GM19239 (cell line): ENCODE measurements around the gene PAQR9.

Source experiments
- DNase-seq: peaks from one replicate; pipeline ENCODE4 v3.0.0; 2011; ENCODE audit warnings: low spot score; ENCODE audit not compliant: insufficient read length
- FAIRE-seq: peaks from 2 replicates; lab custom pipeline; 2011; peaks lifted over from hg19 to GRCh38; lab: Jason Lieb, UNC

The PAQR9 gene

GRCh38 chr3:142929109-142929508, 34.4 kb downstream of the PAQR9 start:
- DNase-seq, result peak; percentile 19

GRCh38 chr3:142926368-142926944, 37.0 kb downstream of the PAQR9 start:
- FAIRE-seq (no peak), DNase-seq (no peak)

More at GRCh38 chr3:142929109-142929508, 34.4 kb downstream of the PAQR9 start:
- FAIRE-seq, result peak; percentile 49

- FAIRE-seq, result no peak
- no peak for DNase-seq
These were observed 38.3 kb downstream of the PAQR9 start for GRCh38 chr3:142925140-142925539.

- FAIRE-seq, result no peak
- DNase-seq, result no peak
These were observed 39.8 kb downstream of the PAQR9 start for GRCh38 chr3:142923694-142924093.

- no peak for FAIRE-seq
- DNase-seq, result no peak
These were observed 46.9 kb downstream of the PAQR9 start for GRCh38 chr3:142916605-142917004.

GRCh38 chr3:142915636-142916035, 47.8 kb downstream of the PAQR9 start:
- FAIRE-seq (no peak), DNase-seq (no peak)

- FAIRE-seq (no peak), DNase-seq (no peak)
These were observed 49.1 kb downstream of the PAQR9 start for GRCh38 chr3:142914286-142914811.

- no peak for DNase-seq
- no peak for FAIRE-seq
These were observed 50.0 kb downstream of the PAQR9 start for GRCh38 chr3:142913432-142913831.

- no peak for FAIRE-seq
- no peak for DNase-seq
These were observed 50.9 kb downstream of the PAQR9 start for GRCh38 chr3:142912402-142913172.
